IMR-90 (cell line): Measurements from ENCODE around the gene ZSWIM5. TPM values are rescaled to one million over a fixed set of nuclear protein-coding genes. Genes with fewer than 3 reads are reported as not detected.

ENCODE experiments used
- ATAC-seq: fragments of 200-7000 bp; cut with Tn5 transposase; 2 replicates; pipeline ENCODE4 v1.9.1; 2020; ENCODE audit warnings: low read depth, mild to moderate bottlenecking, moderate library complexity
- BruUV-seq: library from RNA; stranded (reverse); fragments of 400-500 nt; replicated peaks from 2 replicates; lab custom pipeline; 2021; lab: Mats Ljungman, UMichigan
- CTCF ChIA-PET: fragments of 300-600 bp; formaldehyde crosslinking; extraction: SDS; loops from one replicate; lab custom pipeline; 2021; ENCODE audit warnings: antibody characterized with exemption; lab: Yijun Ruan, JAX
- POLR2A ChIA-PET: fragments of 300-600 bp; sonication (Branson Sonifier 250); formaldehyde crosslinking; loops from one replicate; lab custom pipeline; 2022; ENCODE audit warnings: antibody characterized with exemption; ENCODE audit not compliant: unreplicated experiment; lab: Charles Lee
- DNase-seq: peaks from one replicate; pipeline ENCODE4 v3.0.0; 2013
- H2AFZ ChIP-seq: replicated peaks from 2 replicates; pipeline ENCODE3; 2013; ENCODE audit warnings: low read length, mild to moderate bottlenecking; ENCODE audit not compliant: poor library complexity
- H2AK5ac ChIP-seq: 2 replicates; pipeline ENCODE4 v1.6.1; 2013; ENCODE audit warnings: low read depth, low read length, inconsistent platforms
- H2AK9ac ChIP-seq: replicated peaks from 2 replicates; pipeline ENCODE3; 2013; ENCODE audit warnings: mild to moderate bottlenecking, low read depth, low read length, moderate library complexity; ENCODE audit not compliant: poor library complexity
- H2BK120ac ChIP-seq: 2 replicates; pipeline ENCODE4 v1.6.1; 2013; ENCODE audit warnings: low read depth, low read length, inconsistent platforms
- H2BK15ac ChIP-seq: 3 replicates; pipeline ENCODE4 v1.6.1; 2013; ENCODE audit warnings: low read depth, low read length, inconsistent platforms
- H2BK20ac ChIP-seq: 2 replicates; pipeline ENCODE4 v1.6.1; 2013; ENCODE audit warnings: low read depth, mild to moderate bottlenecking, inconsistent platforms, low read length, moderate library complexity
- H2BK5ac ChIP-seq: 2 replicates; pipeline ENCODE4 v1.6.1; 2013; ENCODE audit warnings: mild to moderate bottlenecking, low read depth, low read length, inconsistent platforms; ENCODE audit not compliant: poor library complexity, severe bottlenecking
- H3K14ac ChIP-seq: replicated peaks from 2 replicates; pipeline ENCODE4 v1.6.1; 2013; ENCODE audit warnings: low read depth, low read length, inconsistent platforms
- H3K18ac ChIP-seq: 2 replicates; pipeline ENCODE4 v1.6.1; 2013; ENCODE audit warnings: low read depth, low read length, control low read depth
- H3K23ac ChIP-seq: 2 replicates; pipeline ENCODE4 v1.6.1; 2013; ENCODE audit warnings: low read depth, low read length, inconsistent platforms
- H3K27ac ChIP-seq: 2 replicates; pipeline ENCODE4 v1.5.1; 2013; ENCODE audit warnings: mild to moderate bottlenecking, control low read depth, low read length; ENCODE audit not compliant: insufficient read depth
- H3K27me3 ChIP-seq: 2 replicates; pipeline ENCODE4 v1.6.1; 2013; ENCODE audit warnings: low read length; ENCODE audit not compliant: control insufficient read depth, insufficient read depth
- H3K36me3 ChIP-seq: 2 replicates; pipeline ENCODE4 v1.6.1; 2013; ENCODE audit warnings: low read length, mixed read lengths; ENCODE audit not compliant: control insufficient read depth, insufficient read depth
- H3K4ac ChIP-seq: 2 replicates; pipeline ENCODE4 v1.6.1; 2013; ENCODE audit warnings: low read depth, low read length, inconsistent platforms
- H3K4me1 ChIP-seq: 2 replicates; pipeline ENCODE4 v1.6.1; 2013; ENCODE audit warnings: low read length, mixed read lengths; ENCODE audit not compliant: control insufficient read depth, insufficient read depth
- H3K4me2 ChIP-seq: 2 replicates; pipeline ENCODE4 v1.6.1; 2013; ENCODE audit warnings: low read depth, mild to moderate bottlenecking, control low read depth, low read length, moderate library complexity
- H3K4me3 ChIP-seq: 2 replicates; pipeline ENCODE4 v1.5.1; 2013; ENCODE audit warnings: low read depth, mild to moderate bottlenecking, control low read depth, low read length, moderate library complexity; ENCODE audit not compliant: insufficient read depth
- H3K56ac ChIP-seq: 2 replicates; pipeline ENCODE4 v1.6.1; 2013; ENCODE audit warnings: low read length, inconsistent platforms; ENCODE audit not compliant: insufficient read depth; ENCODE audit errors: extremely low read depth
- H3K79me1 ChIP-seq, 2 experiments: 2 replicates each; pipeline ENCODE4 v1.6.1; 2013; ENCODE audit warnings: low read length in 2 of 2, inconsistent platforms in 1 of 2, low read depth in 1 of 2
- H3K9ac ChIP-seq: 2 replicates; pipeline ENCODE4 v1.6.1; 2013; ENCODE audit warnings: low read depth, low read length, control low read depth
- H3K9me1 ChIP-seq: 2 replicates; pipeline ENCODE4 v1.6.1; 2013; ENCODE audit warnings: low read length, inconsistent platforms; ENCODE audit not compliant: insufficient read depth
- H3K9me3 ChIP-seq: 2 replicates; pipeline ENCODE4 v1.6.1; 2013; ENCODE audit warnings: low read length; ENCODE audit not compliant: control insufficient read depth, insufficient read depth
- H4K20me1 ChIP-seq: 2 replicates; pipeline ENCODE4 v1.6.1; 2013; ENCODE audit warnings: low read length, inconsistent platforms; ENCODE audit not compliant: insufficient read depth
- H4K5ac ChIP-seq: 2 replicates; pipeline ENCODE4 v1.6.1; 2013; ENCODE audit warnings: mild to moderate bottlenecking, low read depth, low read length, control low read depth
- H4K8ac ChIP-seq, 2 experiments: 2 replicates each; pipeline ENCODE4 v1.6.1; 2013; ENCODE audit warnings: low read depth in 2 of 2, low read length in 2 of 2, control low read depth in 1 of 2, inconsistent platforms in 1 of 2
- H4K91ac ChIP-seq: 2 replicates; pipeline ENCODE4 v1.6.1; 2013; ENCODE audit warnings: low read depth, low read length, inconsistent platforms; ENCODE audit not compliant: insufficient read depth
- dilution Hi-C: fragments of 300-500 bp; cut with HindIII; formaldehyde crosslinking; loops from one replicate; pipeline ENCODE4 v1.14.3; 2018; ENCODE audit warnings: low sequenced_read_pairs; ENCODE audit not compliant: unreplicated experiment
- in situ Hi-C: fragments of 300-500 bp; cut with MboI; formaldehyde crosslinking; loops from 3 replicates; pipeline ENCODE4 v1.14.3; 2019; ENCODE audit warnings: low sequenced_read_pairs, inconsistent platforms, mixed read lengths
- intact Hi-C: fragments of 100-400 bp; cut with micrococcal nuclease; formaldehyde crosslinking; loops from 2 replicates; pipeline ENCODE4 v1.10.0; 2022
- polyA plus RNA-seq, 3 experiments: library from polyadenylated mRNA; depleted of rRNA; stranded (reverse); fragments of >200 nt; gene quantifications; 2 replicates each; pipeline ENCODE4 v1.2.3, GENCODE V29; 2012; ENCODE audit warnings: low replicate concordance in 1 of 3
- total RNA-seq: library from RNA; depleted of rRNA; stranded (reverse); fragments of >200 nt; gene quantifications from 2 replicates; pipeline ENCODE4 v1.2.3, GENCODE V29; 2012
- TF ChIP-seq, protein P1 (sequence below): fragments of 150-350 bp; IDR thresholded peaks from 2 replicates; pipeline ENCODE4 v1.6.1; 2016; ENCODE audit warnings: low read depth, mild to moderate bottlenecking, low read length, moderate library complexity, borderline replicate concordance

The ZSWIM5 gene
- total and polyA plus RNA-seq, 2 of the 4 experiments (the other 2 are of a cell fraction), result under 0.01 to 0.03 TPM

DNA sequence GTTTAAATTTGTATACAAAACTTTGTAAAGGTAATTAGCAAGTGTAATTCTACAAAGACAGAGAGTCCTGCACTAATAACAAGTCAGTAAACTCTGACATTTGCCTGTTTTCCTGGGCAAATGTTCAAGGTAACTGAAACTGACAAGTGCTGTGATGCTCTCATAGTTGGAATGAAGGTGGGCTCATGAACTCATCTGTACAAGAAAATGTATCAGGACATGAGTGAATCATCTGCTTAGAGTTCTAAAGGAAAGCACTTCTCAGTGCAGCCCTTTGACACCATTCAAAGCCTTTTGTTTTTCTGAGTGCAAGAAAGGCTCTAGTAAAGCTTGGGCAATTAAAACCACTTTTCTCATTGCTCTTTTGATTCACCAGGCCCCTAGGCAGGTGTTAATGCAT lies 102.9 kb downstream of the ZSWIM5 start:
- Histone ChIP-seq H4K20me1 (no peaks in the 10 kb centered on the region), H4K91ac (no peak overlapping the region), H4K5ac (no peak overlapping the region), H2AK5ac (no peak overlapping the region), H3K4me3 (no peak overlapping the region), H3K56ac (no peak overlapping the region), H3K23ac (no peak overlapping the region), H3K27ac (no peak overlapping the region), H3K4me1 (no peaks in the 10 kb centered on the region), H2AFZ (no peak overlapping the region), H3K36me3 (no peaks in the 10 kb centered on the region), H3K18ac (no peak overlapping the region), H3K14ac (no peak overlapping the region), H2AK9ac (no peak overlapping the region), H2BK120ac (no peak overlapping the region), H2BK15ac (no peak overlapping the region), H3K9me1 (no peaks in the 10 kb centered on the region), H3K79me1 (no peaks in the 10 kb centered on the region), H2BK20ac (no peak overlapping the region), H2BK5ac (no peak overlapping the region), H3K4ac (no peak overlapping the region), H3K27me3 (no peaks in the 10 kb centered on the region; the same call in 1 of the 2 replicates), H3K4me2 (no peak overlapping the region), H3K9ac (no peak overlapping the region), H4K8ac (no peak overlapping the region), H3K9me3 (no peaks in the 10 kb centered on the region)
- TF ChIP-seq, protein P1, sequence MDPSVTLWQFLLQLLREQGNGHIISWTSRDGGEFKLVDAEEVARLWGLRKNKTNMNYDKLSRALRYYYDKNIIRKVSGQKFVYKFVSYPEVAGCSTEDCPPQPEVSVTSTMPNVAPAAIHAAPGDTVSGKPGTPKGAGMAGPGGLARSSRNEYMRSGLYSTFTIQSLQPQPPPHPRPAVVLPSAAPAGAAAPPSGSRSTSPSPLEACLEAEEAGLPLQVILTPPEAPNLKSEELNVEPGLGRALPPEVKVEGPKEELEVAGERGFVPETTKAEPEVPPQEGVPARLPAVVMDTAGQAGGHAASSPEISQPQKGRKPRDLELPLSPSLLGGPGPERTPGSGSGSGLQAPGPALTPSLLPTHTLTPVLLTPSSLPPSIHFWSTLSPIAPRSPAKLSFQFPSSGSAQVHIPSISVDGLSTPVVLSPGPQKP, result no peak
- intact Hi-C loops, result no loop called here
- ATAC-seq, result no peak
- dilution Hi-C loops, result no loop called here
- in situ Hi-C loops, result no loop called here
- POLR2A ChIA-PET, result no interaction called here
- no peak for DNase-seq
- BruUV-seq, result no TSS peak
- CTCF ChIA-PET, result no interaction called here
